HS-27A (cell line): ENCODE data around the gene CRB3.
A peak's percentile ranks its signal among the peaks of the same experiment; 100 is the strongest.
"Not testable (repeated sequence)": the region's sequence is repeated elsewhere in the genome, so short reads cannot be mapped to it uniquely, and the experiment has no call there.

ENCODE experiments used
- DNase-seq: peaks from one replicate; pipeline ENCODE4 v3.0.0-alpha.2; 2012; ENCODE audit warnings: low read depth, missing footprints

CRB3 gene

DNA sequence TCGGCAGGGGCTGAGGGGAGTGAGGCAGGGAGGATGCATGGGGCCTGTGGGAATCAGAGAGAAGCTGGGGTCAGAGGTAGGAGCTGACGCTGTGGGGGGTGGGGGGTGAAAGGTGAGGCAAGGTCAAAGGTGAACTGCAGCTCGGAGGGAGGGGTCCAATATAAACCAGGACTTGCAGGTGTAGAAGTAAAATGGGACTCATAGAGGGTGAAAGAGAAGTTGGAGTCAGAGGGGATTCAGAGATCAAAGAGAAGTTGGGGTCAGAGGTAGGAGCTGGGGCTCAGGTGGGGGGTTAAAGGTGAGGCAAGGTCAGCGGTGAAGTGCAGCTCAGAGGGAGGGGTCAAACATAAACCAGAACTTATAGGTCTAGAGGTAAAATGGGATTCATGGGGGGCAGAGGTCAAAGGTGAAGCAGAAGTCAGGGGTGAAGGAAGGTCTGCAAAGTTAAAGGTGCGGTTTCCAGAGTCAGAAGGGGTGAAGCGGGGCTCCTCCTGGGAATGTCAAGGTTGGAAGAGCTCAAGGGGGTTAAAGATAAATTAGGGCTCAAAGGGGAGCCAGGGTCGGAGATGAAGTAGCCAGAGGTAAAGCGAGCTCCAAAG lies 30.5 kb downstream of the CRB3 start:
- no peak for DNase-seq

DNA sequence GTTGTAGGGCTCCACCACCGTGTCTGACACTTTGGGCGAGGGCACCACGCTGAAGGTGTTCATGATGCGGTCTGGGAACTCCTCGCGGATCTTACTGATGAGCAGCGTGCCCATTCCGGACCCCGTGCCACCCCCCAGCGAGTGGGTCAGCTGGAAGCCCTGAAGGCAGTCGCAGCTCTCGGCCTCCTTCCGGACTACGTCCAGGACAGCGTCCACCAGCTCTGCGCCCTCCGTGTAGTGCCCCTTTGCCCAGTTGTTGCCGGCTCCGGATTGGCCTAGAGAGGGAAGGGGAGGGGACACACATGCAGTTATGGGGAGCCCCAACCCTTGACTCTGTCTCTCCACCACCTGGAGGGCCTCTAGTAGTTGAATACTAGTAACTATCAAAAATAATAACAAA lies 31.9 kb downstream of the CRB3 start:
- no peak for DNase-seq

DNA sequence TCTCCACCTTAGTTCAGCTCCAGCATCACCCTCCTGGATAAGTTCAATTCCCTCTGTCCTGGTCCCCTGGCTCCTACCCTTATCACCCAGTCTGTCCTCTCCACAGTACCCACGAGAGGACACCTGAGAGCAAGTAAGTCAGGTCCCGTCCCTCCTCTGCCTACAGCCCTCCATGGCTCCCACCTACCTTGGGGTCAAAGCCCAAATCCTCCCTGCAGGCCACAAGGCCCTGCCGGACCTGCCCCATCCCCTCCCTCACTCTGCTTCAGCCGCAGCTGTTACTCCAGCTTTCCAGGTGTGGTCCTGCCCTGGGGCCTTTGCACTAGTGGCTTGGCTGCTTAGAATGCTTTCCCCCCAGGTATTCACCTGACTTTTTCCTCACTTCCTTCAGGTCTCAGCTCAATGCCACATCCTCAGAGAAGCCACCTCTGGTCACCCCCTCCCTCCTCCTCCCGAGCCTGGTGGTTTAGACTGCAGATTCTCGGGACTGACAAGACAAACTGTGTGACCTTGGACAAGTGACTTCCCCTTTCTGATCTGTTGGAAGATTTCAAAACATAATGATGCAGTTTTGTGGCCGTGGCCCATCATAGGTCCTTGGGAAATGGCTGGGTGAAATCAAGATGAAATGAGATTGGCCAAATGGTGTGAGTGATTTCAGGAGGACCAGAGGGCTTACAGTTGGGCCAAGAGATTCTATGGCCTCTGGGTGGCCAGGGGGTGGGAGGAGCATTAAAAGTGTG lies 34.4 kb downstream of the CRB3 start:
- no peak for DNase-seq

DNA sequence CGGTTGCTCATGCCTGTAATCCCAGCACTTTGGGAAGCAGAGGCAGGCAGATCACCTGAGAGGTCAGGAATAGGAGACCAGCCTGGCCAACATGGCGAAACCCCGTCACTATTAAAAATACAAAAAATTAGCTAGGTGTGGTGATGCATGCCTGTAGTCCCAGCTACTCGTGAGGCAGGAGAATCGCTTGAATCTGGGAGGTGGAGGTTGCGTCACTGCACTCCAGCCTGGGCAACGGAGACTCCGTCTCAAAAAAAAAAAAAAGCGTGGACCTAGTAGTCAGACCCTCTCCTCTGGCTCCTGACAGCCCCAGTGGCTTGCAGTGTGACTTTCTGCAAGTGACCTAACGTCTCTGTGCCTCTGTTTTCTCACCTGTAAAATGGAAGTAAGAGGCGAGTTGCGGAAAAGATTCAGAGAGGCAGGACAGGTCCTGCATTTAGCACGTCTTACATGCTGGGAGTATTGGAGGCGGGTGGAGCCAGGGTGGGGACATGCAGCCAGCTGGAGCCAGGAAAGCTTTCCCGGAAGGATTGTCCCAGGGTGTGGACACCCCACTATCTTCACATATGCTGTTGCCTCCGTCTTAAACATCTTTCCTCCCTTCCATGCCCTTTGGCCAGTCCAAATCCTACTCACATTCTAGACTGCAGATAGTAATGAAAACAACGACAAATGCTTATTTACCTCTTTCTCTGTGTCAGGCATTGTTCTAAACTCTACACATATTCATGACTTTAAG lies 35.1 kb downstream of the CRB3 start:
- DNase-seq = no peak

DNA sequence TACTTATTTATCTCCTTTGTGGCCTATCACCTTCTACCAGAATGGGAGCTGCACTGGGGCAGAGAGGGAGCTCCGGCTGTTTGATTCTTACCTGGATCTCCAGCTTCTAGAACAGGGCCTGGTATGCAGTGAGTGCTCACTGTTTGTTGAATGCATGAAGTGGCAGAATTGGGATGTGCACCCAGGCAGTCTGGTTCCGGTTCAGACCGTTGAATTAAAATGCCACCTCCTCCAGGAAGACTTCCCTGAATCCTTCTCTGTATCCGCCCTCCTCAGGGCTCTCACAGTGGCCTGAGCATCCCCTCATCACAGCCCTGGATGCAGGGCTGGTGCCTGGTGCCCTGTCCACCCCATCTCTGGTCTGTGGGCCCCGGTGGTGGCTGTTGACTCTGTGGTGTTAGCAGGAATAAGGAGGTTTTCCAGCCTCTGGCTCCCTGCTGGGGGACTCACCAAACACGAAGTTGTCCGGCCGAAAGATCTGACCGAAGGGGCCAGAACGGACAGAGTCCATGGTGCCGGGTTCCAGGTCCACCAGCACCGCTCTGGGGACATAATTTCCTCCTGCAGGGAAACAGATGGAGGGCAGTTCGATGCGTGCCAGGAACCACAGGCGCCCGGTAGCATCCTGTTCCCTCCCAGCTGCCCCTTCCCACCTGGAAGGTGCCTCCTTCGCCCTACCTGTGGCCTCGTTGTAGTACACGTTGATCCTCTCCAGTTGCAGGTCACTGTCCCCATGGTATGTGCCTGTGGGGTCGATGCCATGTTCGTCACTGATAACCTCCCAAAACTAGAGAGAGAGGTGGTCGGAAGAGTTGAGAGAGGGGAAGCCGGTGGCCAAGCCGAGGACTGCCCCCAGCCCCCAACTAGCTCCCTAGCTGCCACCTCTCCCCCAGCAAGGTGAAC lies 37.0 kb downstream of the CRB3 start:
- no peak for DNase-seq

DNA sequence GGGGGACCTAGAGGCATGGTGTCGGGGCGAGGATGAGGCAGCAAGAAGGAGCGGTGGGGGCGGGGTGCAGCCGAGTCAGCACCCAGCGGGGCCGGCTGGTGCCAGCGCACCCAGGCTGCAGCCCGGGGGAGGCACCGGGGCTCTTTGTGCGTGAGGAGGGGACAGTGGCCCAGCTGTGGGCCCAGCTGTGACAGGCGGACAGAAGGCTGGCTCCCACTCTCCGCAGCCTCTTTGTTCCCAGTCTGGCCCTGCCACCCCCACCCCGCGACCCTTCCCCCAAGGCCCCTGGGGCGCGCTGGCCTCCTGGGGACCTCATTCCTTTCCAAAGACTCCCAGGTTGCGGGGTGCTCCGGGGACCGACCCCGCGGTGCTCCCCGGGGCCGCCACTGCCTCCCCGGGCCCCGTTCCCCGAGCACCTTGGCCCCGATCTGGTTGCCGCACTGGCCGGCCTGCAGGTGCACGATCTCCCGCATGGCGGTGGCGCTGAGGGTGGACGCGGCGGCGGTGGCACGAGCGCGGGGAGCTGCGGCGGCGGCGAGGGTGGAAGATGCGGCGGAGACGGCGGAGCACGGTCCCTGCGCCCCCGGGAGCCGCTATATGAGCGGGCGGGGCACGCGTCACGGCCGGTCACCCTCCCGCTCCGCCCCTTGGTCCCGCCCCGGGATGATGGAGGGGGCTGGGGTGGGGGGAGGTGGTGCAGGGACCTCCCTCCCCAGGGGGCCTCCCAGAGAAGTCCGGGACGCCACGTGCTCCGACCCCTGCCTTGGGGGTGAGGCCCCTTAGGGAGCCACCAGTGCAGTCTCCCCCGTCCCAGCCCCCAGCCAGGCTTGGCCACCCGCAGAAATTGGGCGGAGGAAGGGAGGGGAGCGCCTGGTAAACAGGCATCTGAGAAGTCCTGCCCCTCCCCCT lies 37.9 kb downstream of the CRB3 start, which contains the start of gene TUBB4A:
Gene TUBB4A, minus strand, starts transcription at position 570 of the 909 bp plus-strand sequence. Its CDS starts 97 bp downstream, at position 473.
- no peak for DNase-seq

DNA sequence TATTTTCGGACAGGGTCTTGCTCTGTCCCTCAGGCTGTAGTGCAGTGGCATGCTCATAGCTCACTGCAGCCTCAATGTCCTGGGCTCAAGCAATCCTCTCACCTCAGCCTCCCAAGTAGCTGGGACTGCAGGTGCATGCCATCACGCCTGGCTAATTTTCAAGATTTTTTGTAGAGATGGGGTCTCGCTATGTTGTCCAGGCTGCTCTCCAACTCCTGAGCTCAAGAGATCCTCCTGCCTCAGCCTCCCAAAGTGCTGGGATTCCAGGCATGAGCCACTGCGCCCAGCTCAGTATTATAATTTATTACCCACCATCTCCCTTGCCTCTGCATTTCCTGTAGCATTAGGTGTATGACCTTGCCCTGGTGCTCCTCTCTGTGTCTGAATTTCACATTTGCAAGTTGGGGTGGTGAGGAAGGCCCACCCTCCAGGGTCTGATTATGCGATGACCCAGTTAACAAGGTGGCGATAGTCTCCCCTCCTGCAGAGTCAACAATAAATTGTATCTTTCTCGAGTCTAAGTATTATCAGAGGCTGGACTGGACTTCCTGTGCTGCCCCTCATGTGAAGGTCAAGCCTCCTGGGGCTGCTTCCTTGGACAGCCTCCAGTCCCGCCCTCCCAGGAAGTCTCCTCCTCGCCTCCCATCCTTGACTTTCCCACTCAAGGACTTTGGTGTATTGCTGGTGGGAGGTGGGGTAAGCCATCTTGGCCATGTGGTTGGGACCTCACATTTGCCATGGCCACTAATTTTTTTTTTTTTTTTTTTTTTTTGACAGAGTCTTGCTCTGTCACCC lies 39.5 kb downstream of the CRB3 start:
- no peak for DNase-seq

DNA sequence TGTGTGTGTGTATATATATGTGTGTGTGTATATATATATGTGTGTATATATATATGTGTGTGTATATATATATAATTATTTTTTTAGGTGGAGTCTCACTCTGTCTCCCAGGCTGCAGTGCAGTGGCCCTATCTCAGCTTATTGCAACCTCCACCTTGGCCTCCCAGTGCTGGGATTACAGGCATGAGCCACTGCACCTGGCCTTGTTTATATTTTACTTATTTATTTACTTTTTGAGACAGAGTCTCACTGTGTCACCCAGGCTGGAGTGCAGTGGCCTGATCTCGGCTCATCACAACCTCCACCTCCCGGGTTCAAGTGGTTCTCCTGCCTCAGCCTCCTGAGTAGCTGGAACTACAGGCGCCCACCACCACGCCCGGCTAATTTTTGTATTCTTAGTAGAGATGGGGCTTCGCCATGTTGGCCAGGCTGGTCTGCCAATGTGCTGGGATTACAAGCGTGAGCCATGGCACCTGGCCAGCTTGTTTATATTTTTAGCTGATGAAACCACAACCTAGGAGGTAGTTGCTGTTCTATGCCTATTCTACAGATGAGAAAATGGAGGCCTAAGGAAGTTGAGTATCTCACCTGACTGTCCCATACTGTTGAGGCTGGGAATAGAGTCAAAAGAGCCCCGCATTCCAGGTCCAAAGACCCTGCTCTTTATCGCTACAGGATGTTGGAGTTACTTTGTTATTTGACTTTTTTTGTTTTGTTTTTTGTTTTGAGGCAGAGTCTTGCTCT lies 44.1 kb downstream of the CRB3 start:
- DNase-seq = not testable (repeated sequence)

DNA sequence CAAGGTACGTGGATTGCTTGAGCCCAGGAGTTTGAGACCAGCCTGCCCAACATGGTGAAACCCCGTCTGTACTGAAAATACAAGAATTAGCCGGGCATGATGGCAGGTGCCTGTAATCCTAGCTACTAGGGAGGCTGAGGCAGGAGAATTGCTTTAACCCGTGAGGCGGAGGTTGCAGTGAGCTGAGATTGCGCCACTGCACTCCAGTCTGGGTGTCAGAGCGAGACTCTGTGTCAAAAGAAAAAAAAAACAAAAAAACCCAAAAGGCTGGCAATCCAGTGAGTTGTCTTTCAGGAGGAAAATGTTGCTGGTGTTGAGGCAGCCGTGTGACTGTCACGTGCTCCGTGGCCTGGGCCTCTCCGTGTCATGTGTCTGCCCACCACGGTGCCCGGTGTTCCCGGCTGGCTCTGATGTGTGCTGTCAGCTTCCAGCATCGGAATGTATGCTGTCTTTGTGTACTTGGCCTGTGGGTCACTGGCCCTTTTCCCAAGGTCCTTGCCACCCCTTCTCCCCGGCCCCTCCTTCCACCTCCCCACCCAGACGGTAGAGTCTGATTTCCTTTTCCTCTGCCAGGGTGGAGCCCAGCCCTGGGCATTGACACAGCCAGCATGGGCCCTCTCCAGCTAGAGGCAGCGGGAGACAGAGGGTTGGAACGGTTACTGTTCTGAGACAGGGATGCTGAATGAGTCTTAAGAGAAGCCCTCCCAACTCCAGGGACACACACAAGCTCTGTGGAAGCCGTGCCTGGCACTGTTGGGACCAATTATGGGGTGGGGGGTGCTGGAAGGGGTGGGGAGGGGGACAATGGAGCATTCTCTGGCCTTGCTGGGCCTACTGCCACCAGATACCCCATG lies 45.3 kb downstream of the CRB3 start:
- DNase-seq = no peak

DNA sequence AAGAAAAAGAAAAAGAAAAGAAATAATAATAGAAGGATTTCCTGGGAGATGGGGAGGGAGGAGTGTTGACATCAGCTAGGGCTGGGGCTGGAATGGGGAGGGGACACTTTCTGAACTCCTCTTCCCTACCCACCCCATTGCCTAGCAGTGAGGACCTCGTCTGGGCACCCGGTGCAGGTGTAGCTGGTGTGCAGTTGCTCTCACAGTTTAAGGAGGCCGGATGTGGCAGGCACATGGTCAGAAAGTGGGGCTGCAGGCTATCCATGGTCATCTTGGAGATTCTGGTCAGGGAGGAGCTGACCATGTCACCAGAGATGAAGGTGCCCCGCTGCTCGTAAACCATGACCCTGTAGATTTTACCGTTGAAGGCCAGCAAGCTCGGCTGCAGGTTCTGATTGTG lies 46.5 kb downstream of the CRB3 start:
- DNase-seq = no peak

DNA sequence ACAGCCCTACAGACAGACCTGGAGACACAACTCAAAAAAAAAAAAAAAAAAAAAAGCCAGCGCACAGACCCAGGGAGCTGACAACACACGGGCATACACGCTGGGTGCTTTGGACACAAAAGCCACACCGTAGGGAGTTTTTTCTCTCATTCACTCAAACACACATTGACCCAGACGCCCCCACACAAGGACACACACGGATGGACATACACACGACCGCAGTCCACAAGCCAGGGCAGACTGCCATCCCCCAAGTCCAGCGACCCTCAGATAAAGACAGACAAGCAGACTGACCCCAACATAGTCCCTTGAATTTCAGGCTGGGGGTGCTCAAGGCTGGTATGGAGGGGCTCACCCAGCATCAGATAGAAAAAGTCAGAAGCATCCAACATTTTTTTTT lies 50.0 kb downstream of the CRB3 start:
- DNase-seq = no peak

DNA sequence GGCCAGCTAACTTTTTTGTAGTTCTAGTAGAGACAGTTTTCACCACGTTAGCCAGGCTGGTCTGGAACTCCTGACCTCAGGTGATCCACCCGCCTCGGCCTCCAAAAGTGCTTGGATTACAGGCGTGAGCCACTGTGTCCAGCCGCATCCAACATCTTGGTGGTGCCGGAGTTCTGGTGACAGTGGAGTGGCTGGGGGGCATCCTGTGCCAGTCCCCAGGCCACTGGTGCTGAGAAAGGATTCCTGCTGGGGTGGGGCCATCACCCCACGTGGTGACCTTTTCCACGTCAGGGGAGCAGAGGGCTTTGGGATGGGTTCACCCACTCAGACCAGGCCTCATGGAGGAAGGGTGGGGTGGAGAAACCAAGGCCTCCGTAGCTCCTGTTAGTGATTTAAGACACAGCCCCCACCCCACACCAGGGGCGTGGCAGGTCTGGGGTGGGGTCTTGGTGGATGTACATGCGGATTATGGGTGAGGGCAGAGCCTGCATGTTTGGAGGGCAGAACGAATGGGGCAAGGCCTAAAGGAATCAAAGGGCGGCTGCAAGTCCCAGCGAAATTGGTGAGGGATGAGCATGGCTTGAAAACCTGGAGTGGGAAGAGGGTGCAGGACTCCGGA lies 51.0 kb downstream of the CRB3 start:
- no peak for DNase-seq

DNA sequence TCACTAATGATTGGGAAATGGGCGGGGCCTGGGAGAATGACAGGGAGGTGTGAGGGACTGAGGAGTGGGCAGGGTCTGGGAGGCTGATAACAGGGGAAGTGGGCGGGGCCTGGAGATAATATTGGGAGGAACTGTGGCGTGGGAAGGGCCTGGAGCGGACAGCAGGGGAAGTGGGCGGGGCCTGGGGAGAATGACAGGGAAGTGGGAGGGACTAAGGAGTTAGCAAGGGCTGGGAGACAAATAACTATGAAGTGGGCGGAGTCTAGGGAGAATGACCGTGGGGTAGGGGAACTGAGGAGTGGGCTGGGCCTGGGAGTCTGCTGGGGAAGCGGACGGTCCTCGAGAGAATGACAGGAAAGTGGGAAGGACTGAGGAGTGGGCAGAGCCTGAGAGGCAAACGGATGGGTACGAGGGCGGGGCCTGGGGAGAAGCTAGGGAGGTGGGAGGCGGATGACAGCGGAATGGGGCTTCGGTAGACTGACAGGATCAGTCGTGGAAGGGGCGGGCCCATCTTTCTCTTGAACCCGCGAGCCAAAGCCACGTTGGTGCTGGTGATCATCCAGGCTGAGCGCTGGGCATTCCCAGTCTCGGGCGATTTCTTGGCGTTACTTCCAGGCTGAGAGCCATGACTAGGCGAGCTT lies 52.1 kb downstream of the CRB3 start:
- DNase-seq = peak; percentile 77
